IMR-90 (cell line): Measurements from ENCODE around the gene IQCK. TPM values are rescaled to one million over a fixed set of nuclear protein-coding genes. Genes with fewer than 3 reads are reported as not detected.

Experiments used
- ATAC-seq: fragments of 200-7000 bp; cut with Tn5 transposase; 2 replicates; pipeline ENCODE4 v1.9.1; 2020; ENCODE audit warnings: low read depth, mild to moderate bottlenecking, moderate library complexity
- BruUV-seq: library from RNA; stranded (reverse); fragments of 400-500 nt; replicated peaks from 2 replicates; lab custom pipeline; 2021; lab: Mats Ljungman, UMichigan
- CTCF ChIA-PET: fragments of 300-600 bp; formaldehyde crosslinking; extraction: SDS; loops from one replicate; lab custom pipeline; 2021; ENCODE audit warnings: antibody characterized with exemption; lab: Yijun Ruan, JAX
- POLR2A ChIA-PET: fragments of 300-600 bp; sonication (Branson Sonifier 250); formaldehyde crosslinking; loops from one replicate; lab custom pipeline; 2022; ENCODE audit warnings: antibody characterized with exemption; ENCODE audit not compliant: unreplicated experiment; lab: Charles Lee
- DNase-seq: peaks from one replicate; pipeline ENCODE4 v3.0.0; 2013
- H2AFZ ChIP-seq: replicated peaks from 2 replicates; pipeline ENCODE3; 2013; ENCODE audit warnings: low read length, mild to moderate bottlenecking; ENCODE audit not compliant: poor library complexity
- H2AK5ac ChIP-seq: 2 replicates; pipeline ENCODE4 v1.6.1; 2013; ENCODE audit warnings: low read depth, low read length, inconsistent platforms
- H2AK9ac ChIP-seq: replicated peaks from 2 replicates; pipeline ENCODE3; 2013; ENCODE audit warnings: mild to moderate bottlenecking, low read depth, low read length, moderate library complexity; ENCODE audit not compliant: poor library complexity
- H2BK120ac ChIP-seq: 2 replicates; pipeline ENCODE4 v1.6.1; 2013; ENCODE audit warnings: low read depth, low read length, inconsistent platforms
- H2BK15ac ChIP-seq: 3 replicates; pipeline ENCODE4 v1.6.1; 2013; ENCODE audit warnings: low read depth, low read length, inconsistent platforms
- H2BK20ac ChIP-seq: 2 replicates; pipeline ENCODE4 v1.6.1; 2013; ENCODE audit warnings: low read depth, mild to moderate bottlenecking, inconsistent platforms, low read length, moderate library complexity
- H2BK5ac ChIP-seq: 2 replicates; pipeline ENCODE4 v1.6.1; 2013; ENCODE audit warnings: mild to moderate bottlenecking, low read depth, low read length, inconsistent platforms; ENCODE audit not compliant: poor library complexity, severe bottlenecking
- H3K14ac ChIP-seq: replicated peaks from 2 replicates; pipeline ENCODE4 v1.6.1; 2013; ENCODE audit warnings: low read depth, low read length, inconsistent platforms
- H3K18ac ChIP-seq: 2 replicates; pipeline ENCODE4 v1.6.1; 2013; ENCODE audit warnings: low read depth, low read length, control low read depth
- H3K23ac ChIP-seq: 2 replicates; pipeline ENCODE4 v1.6.1; 2013; ENCODE audit warnings: low read depth, low read length, inconsistent platforms
- H3K27ac ChIP-seq: 2 replicates; pipeline ENCODE4 v1.5.1; 2013; ENCODE audit warnings: mild to moderate bottlenecking, control low read depth, low read length; ENCODE audit not compliant: insufficient read depth
- H3K27me3 ChIP-seq: 2 replicates; pipeline ENCODE4 v1.6.1; 2013; ENCODE audit warnings: low read length; ENCODE audit not compliant: control insufficient read depth, insufficient read depth
- H3K36me3 ChIP-seq: 2 replicates; pipeline ENCODE4 v1.6.1; 2013; ENCODE audit warnings: low read length, mixed read lengths; ENCODE audit not compliant: control insufficient read depth, insufficient read depth
- H3K4ac ChIP-seq: 2 replicates; pipeline ENCODE4 v1.6.1; 2013; ENCODE audit warnings: low read depth, low read length, inconsistent platforms
- H3K4me1 ChIP-seq: 2 replicates; pipeline ENCODE4 v1.6.1; 2013; ENCODE audit warnings: low read length, mixed read lengths; ENCODE audit not compliant: control insufficient read depth, insufficient read depth
- H3K4me2 ChIP-seq: 2 replicates; pipeline ENCODE4 v1.6.1; 2013; ENCODE audit warnings: low read depth, mild to moderate bottlenecking, control low read depth, low read length, moderate library complexity
- H3K4me3 ChIP-seq: 2 replicates; pipeline ENCODE4 v1.5.1; 2013; ENCODE audit warnings: low read depth, mild to moderate bottlenecking, control low read depth, low read length, moderate library complexity; ENCODE audit not compliant: insufficient read depth
- H3K56ac ChIP-seq: 2 replicates; pipeline ENCODE4 v1.6.1; 2013; ENCODE audit warnings: low read length, inconsistent platforms; ENCODE audit not compliant: insufficient read depth; ENCODE audit errors: extremely low read depth
- H3K79me1 ChIP-seq, 2 experiments: 2 replicates each; pipeline ENCODE4 v1.6.1; 2013; ENCODE audit warnings: low read length in 2 of 2, inconsistent platforms in 1 of 2, low read depth in 1 of 2
- H3K9ac ChIP-seq: 2 replicates; pipeline ENCODE4 v1.6.1; 2013; ENCODE audit warnings: low read depth, low read length, control low read depth
- H3K9me1 ChIP-seq: 2 replicates; pipeline ENCODE4 v1.6.1; 2013; ENCODE audit warnings: low read length, inconsistent platforms; ENCODE audit not compliant: insufficient read depth
- H3K9me3 ChIP-seq: 2 replicates; pipeline ENCODE4 v1.6.1; 2013; ENCODE audit warnings: low read length; ENCODE audit not compliant: control insufficient read depth, insufficient read depth
- H4K20me1 ChIP-seq: 2 replicates; pipeline ENCODE4 v1.6.1; 2013; ENCODE audit warnings: low read length, inconsistent platforms; ENCODE audit not compliant: insufficient read depth
- H4K5ac ChIP-seq: 2 replicates; pipeline ENCODE4 v1.6.1; 2013; ENCODE audit warnings: mild to moderate bottlenecking, low read depth, low read length, control low read depth
- H4K8ac ChIP-seq, 2 experiments: 2 replicates each; pipeline ENCODE4 v1.6.1; 2013; ENCODE audit warnings: low read depth in 2 of 2, low read length in 2 of 2, control low read depth in 1 of 2, inconsistent platforms in 1 of 2
- H4K91ac ChIP-seq: 2 replicates; pipeline ENCODE4 v1.6.1; 2013; ENCODE audit warnings: low read depth, low read length, inconsistent platforms; ENCODE audit not compliant: insufficient read depth
- BHLHE40 ChIP-seq: fragments of 150-350 bp; IDR thresholded peaks from 2 replicates; pipeline ENCODE4 v1.6.1; 2016; ENCODE audit warnings: mild to moderate bottlenecking, low read depth, low read length
- CHD1 ChIP-seq: IDR thresholded peaks from 2 replicates; pipeline ENCODE4 v1.6.1; 2012; ENCODE audit warnings: low read depth, low read length, improper control_type of control experiment
- ELK1 ChIP-seq: fragments of 150-350 bp; IDR thresholded peaks from 2 replicates; pipeline ENCODE4 v1.6.1; 2016; ENCODE audit warnings: low read depth, mild to moderate bottlenecking, low read length, moderate library complexity, borderline replicate concordance
- FOS ChIP-seq: fragments of 150-350 bp; IDR thresholded peaks from 2 replicates; pipeline ENCODE4 v1.6.1; 2016; ENCODE audit warnings: low read depth, low read length
- MAFK ChIP-seq: IDR thresholded peaks from 2 replicates; pipeline ENCODE4 v1.6.1; 2012; ENCODE audit warnings: low read depth, low read length, improper control_type of control experiment
- NFE2L2 ChIP-seq: fragments of 150-350 bp; IDR thresholded peaks from 2 replicates; pipeline ENCODE4 v1.6.1; 2016; ENCODE audit warnings: low read depth, mild to moderate bottlenecking, low read length
- POLR2A ChIP-seq: IDR thresholded peaks from 2 replicates; pipeline ENCODE4 v1.6.1; 2012; ENCODE audit warnings: mild to moderate bottlenecking, low read depth, low read length
- RAD21 ChIP-seq: IDR thresholded peaks from 2 replicates; pipeline ENCODE4 v1.6.1; 2012; ENCODE audit warnings: low read length, improper control_type of control experiment
- SMC3 ChIP-seq: fragments of 150-350 bp; IDR thresholded peaks from 2 replicates; pipeline ENCODE4 v1.6.1; 2016; ENCODE audit warnings: low read depth, mild to moderate bottlenecking, antibody characterized with exemption, low read length, moderate library complexity
- USF2 ChIP-seq: fragments of 150-350 bp; IDR thresholded peaks from 2 replicates; pipeline ENCODE4 v1.6.1; 2017; ENCODE audit warnings: mild to moderate bottlenecking, antibody characterized with exemption, low read length, low read depth
- WGBS, 2 experiments: methylation state at CpG; one replicate each; pipeline versions ENCODE4 v1.1.5 to v1.1.7; 2013; ENCODE audit warnings: missing lambda C conversion rate in 2 of 2; ENCODE audit not compliant: insufficient read length in 1 of 2; ENCODE audit errors: extremely low coverage in 2 of 2; 5-methylcytosine and 5-hydroxymethylcytosine counted together
- dilution Hi-C: fragments of 300-500 bp; cut with HindIII; formaldehyde crosslinking; loops from one replicate; pipeline ENCODE4 v1.14.3; 2018; ENCODE audit warnings: low sequenced_read_pairs; ENCODE audit not compliant: unreplicated experiment
- in situ Hi-C: fragments of 300-500 bp; cut with MboI; formaldehyde crosslinking; loops from 3 replicates; pipeline ENCODE4 v1.14.3; 2019; ENCODE audit warnings: low sequenced_read_pairs, inconsistent platforms, mixed read lengths
- intact Hi-C: fragments of 100-400 bp; cut with micrococcal nuclease; formaldehyde crosslinking; loops from 2 replicates; pipeline ENCODE4 v1.10.0; 2022
- polyA plus RNA-seq, 3 experiments: library from polyadenylated mRNA; depleted of rRNA; stranded (reverse); fragments of >200 nt; gene quantifications; 2 replicates each; pipeline ENCODE4 v1.2.3, GENCODE V29; 2012; ENCODE audit warnings: low replicate concordance in 1 of 3
- total RNA-seq: library from RNA; depleted of rRNA; stranded (reverse); fragments of >200 nt; gene quantifications from 2 replicates; pipeline ENCODE4 v1.2.3, GENCODE V29; 2012
- TF ChIP-seq, protein P1 (sequence below): conservative IDR thresholded peaks from 2 replicates; pipeline ENCODE4 v1.5.1; 2012; ENCODE audit warnings: mild to moderate bottlenecking, low read depth, low read length, improper control_type of control experiment

IQCK gene
- total and polyA plus RNA-seq, 2 of the 4 experiments (the other 2 are of a cell fraction): 4.1 to 5.4 TPM

DNA sequence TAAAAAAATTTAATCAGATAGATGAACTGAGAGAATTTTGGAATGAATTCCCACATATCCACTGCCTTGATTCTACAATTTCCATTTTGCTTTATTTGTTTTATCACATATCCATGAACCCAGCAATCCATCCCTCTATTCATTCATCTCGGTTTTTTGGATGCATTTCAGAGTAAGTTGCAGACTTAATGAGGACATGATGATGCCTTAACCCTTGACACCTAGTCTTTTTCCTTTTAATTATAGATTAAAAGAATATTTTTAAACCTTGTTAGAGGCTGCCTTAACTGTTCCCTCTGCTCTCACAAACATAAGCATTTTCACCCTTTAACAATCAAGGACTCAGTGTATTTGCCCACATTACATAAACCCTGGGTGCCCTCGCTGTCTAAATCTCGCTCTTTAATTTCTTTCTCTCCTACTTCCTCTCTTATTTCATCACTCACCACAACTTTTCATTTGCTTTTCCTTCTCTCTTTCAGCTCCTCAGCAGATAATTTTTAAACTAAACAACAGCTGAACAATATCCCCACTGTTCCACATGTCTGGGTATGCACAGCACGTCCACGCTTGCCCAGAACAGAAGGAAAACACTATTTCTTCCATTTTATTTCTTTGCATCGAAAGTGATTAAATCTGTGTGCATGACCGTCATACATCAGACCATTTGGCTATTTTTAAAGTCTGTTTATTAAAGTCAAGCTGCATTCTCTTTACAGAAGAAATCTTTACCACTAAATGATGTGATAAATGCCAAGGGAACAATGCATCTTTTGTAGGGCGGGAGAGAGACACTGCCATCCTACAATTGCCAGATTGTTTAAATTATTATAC lies 39.9 kb downstream of the IQCK start (continued):
- TF ChIP-seq CHD1 (no peak), NFE2L2 (no peak), RAD21 (no peak)

DNA sequence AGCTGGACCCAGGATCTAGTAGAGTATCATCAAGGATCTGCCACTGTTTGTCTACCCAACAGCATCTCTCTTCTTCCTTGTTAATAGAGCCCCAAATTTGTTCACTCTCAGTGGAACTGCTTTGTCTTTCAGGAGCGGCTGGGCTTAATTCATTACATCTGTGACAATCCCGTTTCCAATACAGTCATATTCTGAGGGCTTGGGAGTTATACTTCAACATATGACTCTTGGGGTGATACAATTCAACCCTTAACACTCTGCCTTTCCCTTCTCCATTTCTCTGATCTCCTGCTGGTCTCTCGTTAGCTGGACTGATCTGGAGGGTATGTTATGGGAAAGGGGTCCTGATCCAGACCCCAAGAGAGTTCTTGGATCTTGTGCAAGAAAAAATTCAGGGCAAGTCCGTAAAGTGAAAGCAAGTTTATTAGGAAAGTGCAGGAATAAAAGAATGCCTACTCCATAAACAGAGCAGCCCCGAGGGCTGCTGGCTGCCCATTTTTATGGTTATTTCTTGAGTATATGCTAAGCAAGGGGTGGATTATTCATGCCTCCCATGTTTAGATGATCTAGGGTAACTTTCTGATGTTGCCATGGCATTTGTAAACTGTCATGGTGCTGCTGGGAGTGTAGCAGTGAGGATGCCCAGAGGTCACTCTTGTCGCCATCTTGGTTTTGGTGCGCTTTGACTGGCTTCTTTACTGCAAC lies 42.4 kb downstream of the IQCK start:
- no peak overlapping the region for H4K5ac ChIP-seq
- CTCF ChIA-PET: no interaction called here
- no peaks in the 10 kb centered on the region for H3K36me3 ChIP-seq
- no peak overlapping the region for H2BK15ac ChIP-seq
- no peaks in the 10 kb centered on the region for H3K9me3 ChIP-seq
- H2AFZ ChIP-seq: no peak overlapping the region
- H3K27ac ChIP-seq: no peak overlapping the region
- intact Hi-C loops: no loop called here
- H3K56ac ChIP-seq: no peak overlapping the region
- H4K8ac ChIP-seq: no peak overlapping the region
- no peaks in the 10 kb centered on the region for H4K20me1 ChIP-seq
- no peak overlapping the region for H3K4me3 ChIP-seq
- POLR2A ChIA-PET: no interaction called here
- in situ Hi-C loops: no loop called here
- no peak overlapping the region for H4K91ac ChIP-seq
- no peak overlapping the region for H3K9ac ChIP-seq
- ATAC-seq: no peak
- H3K27me3 ChIP-seq: no peaks in the 10 kb centered on the region
- H3K79me1 ChIP-seq: no peaks in the 10 kb centered on the region
- H3K18ac ChIP-seq: no peak overlapping the region
- H3K9me1 ChIP-seq: no peaks in the 10 kb centered on the region
- H2BK120ac ChIP-seq: no peak overlapping the region
- no peak overlapping the region for H2BK5ac ChIP-seq
- H3K4me2 ChIP-seq: no peak overlapping the region
- H3K4me1 ChIP-seq: peaks cover 3% of the 10 kb centered on the region; the same call in 1 of the 2 replicates
- no peak overlapping the region for H3K4ac ChIP-seq
- no peak for DNase-seq
- H2AK5ac ChIP-seq: no peak overlapping the region
- no CpG with 5 or more reads among the region's 7 CpGs for WGBS, 2 experiments
- dilution Hi-C loops: no loop called here
- no peak overlapping the region for H3K23ac ChIP-seq
- BruUV-seq: no TSS peak
- no peak overlapping the region for H3K14ac ChIP-seq
- H2BK20ac ChIP-seq: no peak overlapping the region
- H2AK9ac ChIP-seq: no peak overlapping the region
- TF ChIP-seq ELK1 (no peak), RAD21 (no peak), CHD1 (no peak), MAFK (no peak), FOS (no peak), SMC3 (no peak), NFE2L2 (no peak), BHLHE40 (no peak), POLR2A (no peak), USF2 (no peak)
- TF ChIP-seq, protein P1, sequence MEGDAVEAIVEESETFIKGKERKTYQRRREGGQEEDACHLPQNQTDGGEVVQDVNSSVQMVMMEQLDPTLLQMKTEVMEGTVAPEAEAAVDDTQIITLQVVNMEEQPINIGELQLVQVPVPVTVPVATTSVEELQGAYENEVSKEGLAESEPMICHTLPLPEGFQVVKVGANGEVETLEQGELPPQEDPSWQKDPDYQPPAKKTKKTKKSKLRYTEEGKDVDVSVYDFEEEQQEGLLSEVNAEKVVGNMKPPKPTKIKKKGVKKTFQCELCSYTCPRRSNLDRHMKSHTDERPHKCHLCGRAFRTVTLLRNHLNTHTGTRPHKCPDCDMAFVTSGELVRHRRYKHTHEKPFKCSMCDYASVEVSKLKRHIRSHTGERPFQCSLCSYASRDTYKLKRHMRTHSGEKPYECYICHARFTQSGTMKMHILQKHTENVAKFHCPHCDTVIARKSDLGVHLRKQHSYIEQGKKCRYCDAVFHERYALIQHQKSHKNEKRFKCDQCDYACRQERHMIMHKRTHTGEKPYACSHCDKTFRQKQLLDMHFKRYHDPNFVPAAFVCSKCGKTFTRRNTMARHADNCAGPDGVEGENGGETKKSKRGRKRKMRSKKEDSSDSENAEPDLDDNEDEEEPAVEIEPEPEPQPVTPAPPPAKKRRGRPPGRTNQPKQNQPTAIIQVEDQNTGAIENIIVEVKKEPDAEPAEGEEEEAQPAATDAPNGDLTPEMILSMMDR: no peak
